Panc1 (cell line): ENCODE measurements around the gene MATN1.
A peak's percentile ranks its signal among the peaks of the same experiment; 100 is the strongest.

Source experiments
- CTCF ChIP-seq: fragments of 450-650 bp; IDR thresholded peaks from 2 replicates; pipeline ENCODE4 v1.5.1; 2017; ENCODE audit warnings: mild to moderate bottlenecking
- POLR2AphosphoS5 ChIP-seq: IDR thresholded peaks from 2 replicates; pipeline ENCODE4 v1.6.1; 2012; ENCODE audit warnings: mild to moderate bottlenecking, low read depth, low read length, moderate library complexity
- TF ChIP-seq, protein P1 (sequence below), 2 experiments: IDR thresholded peaks; 2 replicates each; pipeline ENCODE4 v1.6.1; 2011 to 2012; ENCODE audit warnings: low read depth in 2 of 2, control low read depth in 1 of 2, low read length in 1 of 2, mild to moderate bottlenecking in 1 of 2, moderate library complexity in 1 of 2; ENCODE audit not compliant: insufficient read depth in 1 of 2

- TF ChIP-seq CTCF (peak; percentile 76), POLR2AphosphoS5 (no peak)
- TF ChIP-seq, protein P1, sequence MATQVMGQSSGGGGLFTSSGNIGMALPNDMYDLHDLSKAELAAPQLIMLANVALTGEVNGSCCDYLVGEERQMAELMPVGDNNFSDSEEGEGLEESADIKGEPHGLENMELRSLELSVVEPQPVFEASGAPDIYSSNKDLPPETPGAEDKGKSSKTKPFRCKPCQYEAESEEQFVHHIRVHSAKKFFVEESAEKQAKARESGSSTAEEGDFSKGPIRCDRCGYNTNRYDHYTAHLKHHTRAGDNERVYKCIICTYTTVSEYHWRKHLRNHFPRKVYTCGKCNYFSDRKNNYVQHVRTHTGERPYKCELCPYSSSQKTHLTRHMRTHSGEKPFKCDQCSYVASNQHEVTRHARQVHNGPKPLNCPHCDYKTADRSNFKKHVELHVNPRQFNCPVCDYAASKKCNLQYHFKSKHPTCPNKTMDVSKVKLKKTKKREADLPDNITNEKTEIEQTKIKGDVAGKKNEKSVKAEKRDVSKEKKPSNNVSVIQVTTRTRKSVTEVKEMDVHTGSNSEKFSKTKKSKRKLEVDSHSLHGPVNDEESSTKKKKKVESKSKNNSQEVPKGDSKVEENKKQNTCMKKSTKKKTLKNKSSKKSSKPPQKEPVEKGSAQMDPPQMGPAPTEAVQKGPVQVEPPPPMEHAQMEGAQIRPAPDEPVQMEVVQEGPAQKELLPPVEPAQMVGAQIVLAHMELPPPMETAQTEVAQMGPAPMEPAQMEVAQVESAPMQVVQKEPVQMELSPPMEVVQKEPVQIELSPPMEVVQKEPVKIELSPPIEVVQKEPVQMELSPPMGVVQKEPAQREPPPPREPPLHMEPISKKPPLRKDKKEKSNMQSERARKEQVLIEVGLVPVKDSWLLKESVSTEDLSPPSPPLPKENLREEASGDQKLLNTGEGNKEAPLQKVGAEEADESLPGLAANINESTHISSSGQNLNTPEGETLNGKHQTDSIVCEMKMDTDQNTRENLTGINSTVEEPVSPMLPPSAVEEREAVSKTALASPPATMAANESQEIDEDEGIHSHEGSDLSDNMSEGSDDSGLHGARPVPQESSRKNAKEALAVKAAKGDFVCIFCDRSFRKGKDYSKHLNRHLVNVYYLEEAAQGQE (IDR thresholded peaks at IDR 0.05; ENCODE audit: insufficient read depth in 1 of 2, low read depth in 2 of 2, low read length in 1 of 2): no peak
Measured at GRCh38 chr1:30715216-30715615, 8.2 kb downstream of the MATN1 start.
